ENCODE data around the gene SHKBP1. TPM values are rescaled to one million over a fixed set of nuclear protein-coding genes. Genes with fewer than 3 reads are reported as not detected.

Gene SHKBP1
- total and polyA plus RNA-seq, 10 of the 15 experiments (the other 5 are each of a cell fraction or from before 2014, with no cell fraction given) = 2.3 to 123 (median 67.0) TPM

DNA sequence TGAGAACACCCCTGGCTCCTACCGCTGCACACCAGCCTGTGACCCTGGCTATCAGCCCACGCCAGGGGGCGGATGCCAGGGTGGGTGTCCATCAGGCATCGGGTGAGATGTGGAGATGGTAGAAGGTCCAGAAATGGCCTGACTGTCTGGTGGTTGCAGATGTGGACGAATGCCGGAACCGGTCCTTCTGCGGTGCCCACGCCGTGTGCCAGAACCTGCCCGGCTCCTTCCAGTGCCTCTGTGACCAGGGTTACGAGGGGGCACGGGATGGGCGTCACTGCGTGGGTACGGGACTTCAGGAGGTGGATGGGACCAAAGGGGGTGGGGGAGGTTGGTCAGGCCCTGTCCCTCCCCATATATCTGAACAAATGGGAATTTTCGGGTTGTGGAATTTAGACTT is 40.3 kb downstream of the SHKBP1 start (continued):
- TF ChIP-seq CEBPZ (IDR thresholded peaks at IDR 0.05; ENCODE audit: low read depth, low read length) = no peak
- TF ChIP-seq ATF7 (IDR thresholded peaks at IDR 0.05; ENCODE audit: low read depth) = no peak
- no peak for TF ChIP-seq SMAD5 (IDR thresholded peaks at IDR 0.05; ENCODE audit: low read depth)
- no peak for TF ChIP-seq RUNX3 (IDR thresholded peaks at IDR 0.05; ENCODE audit: low read length)

GRCh38 chr19:40617961-40618360 is 41.3 kb downstream of the SHKBP1 start:
- no peak overlapping the region for H3K4me3 ChIP-seq
- ChIA-PET SMC1A (ENCODE audit: uncharacterized antibody, unreplicated experiment) (no interaction called here), POLR2A (interaction anchor here (0.6 to 0.7 kb wide), 3 partner anchors 9 to 1253 kb away, joined by 3 to 8 read pairs (median 3); no protein-coding TSS in a partner anchor), CTCF (interaction anchor here (1.3 to 3.6 kb wide), 2 partner anchors 10 to 17 kb away, joined by 4 to 30 read pairs; no protein-coding TSS in a partner anchor), RAD21 (ENCODE audit: unreplicated experiment) (no interaction called here)
- H3K79me2 ChIP-seq (ENCODE audit: control insufficient read depth, insufficient read depth, low read length) = no peaks in the 10 kb centered on the region
- no peak for TF ChIP-seq NR2F1 (conservative IDR thresholded peaks at IDR 0.05)
- TF ChIP-seq NR2C2 (IDR thresholded peaks at IDR 0.05; ENCODE audit: borderline replicate concordance, control insufficient read depth, insufficient read length, low read depth) = no peak
- no peak for TF ChIP-seq ZNF622 (IDR thresholded peaks at IDR 0.05)
- no peak overlapping the region for H3K4me2 ChIP-seq (ENCODE audit: control insufficient read depth, insufficient read depth)
- FAIRE-seq (no peak), ATAC-seq (no peak), DNase-seq (ENCODE audit: low read depth, low spot score) (no peak)
- 98% methylated on average over 4 of the region's 4 CpGs for WGBS (ENCODE audit: insufficient coverage, insufficient replicate concordance, low lambda C conversion rate, missing lambda C conversion rate)
- H3K27ac ChIP-seq (ENCODE audit: control insufficient read depth, insufficient read depth) = no peak overlapping the region
- no TSS peak for BruUV-seq (replicated peaks)
- intact Hi-C loops (cut with micrococcal nuclease; ENCODE audit: unreplicated experiment) (no loop called here), in situ Hi-C loops (cut with MboI) (no loop called here)
- no peak overlapping the region for H2AFZ ChIP-seq (ENCODE audit: control insufficient read depth, low read depth, low read length)
- no peak overlapping the region for H3K9ac ChIP-seq (ENCODE audit: control insufficient read depth, insufficient read depth, low read length)
- H3K36me3 ChIP-seq (ENCODE audit: control insufficient read depth in 2 of 2, insufficient read depth in 2 of 2, low read length in 1 of 2) = no peaks in the 10 kb centered on the region
- no peaks in the 10 kb centered on the region for H4K20me1 ChIP-seq (ENCODE audit: control insufficient read depth, insufficient read depth)
- no peaks in the 10 kb centered on the region; a peak in 1 of 4 replicates for H3K27me3 ChIP-seq (replicated peaks in 1 of 2; ENCODE audit: control insufficient read depth in 2 of 2, insufficient read depth in 2 of 2, low read length in 1 of 2)
- peaks cover 4% of the 10 kb centered on the region; the same call in 1 of the 2 replicates for H3K4me1 ChIP-seq (ENCODE audit: control insufficient read depth, insufficient read depth, low read length)
- no peaks in the 10 kb centered on the region; the same call in 2 of the 3 replicates for H3K9me3 ChIP-seq (replicated peaks; ENCODE audit: control insufficient read depth, insufficient read depth, low read length)
